ENCODE data around the gene NOS1AP.
"Not testable (repeated sequence)": the region's sequence is repeated elsewhere in the genome, so short reads cannot be mapped to it uniquely, and the experiment has no call there.

The NOS1AP gene

GRCh38 chr1:162349635-162350330, 280.3 kb downstream of the NOS1AP start:
- Mint-ChIP-seq H3K27ac (peak overlapping the region; percentile 91 to 95 (median 92)), H3K27me3 (ENCODE audit: low read depth) (no peaks in the 10 kb centered on the region), H3K4me1 (peaks cover 18% of the 10 kb centered on the region), H3K4me3 (no peak overlapping the region), H3K36me3 (ENCODE audit: low read depth) (peaks cover 16% of the 10 kb centered on the region), H3K9me3 (no peaks in the 10 kb centered on the region)
- TF ChIP-seq CTCF (IDR thresholded peaks at IDR 0.05; ENCODE audit: unreplicated experiment in 3 of 3) = no peak

GRCh38 chr1:162351246-162351842, 281.9 kb downstream of the NOS1AP start:
- Mint-ChIP-seq H3K9me3 (no peaks in the 10 kb centered on the region), H3K27me3 (ENCODE audit: low read depth) (no peaks in the 10 kb centered on the region), H3K36me3 (ENCODE audit: low read depth) (peaks cover 19% of the 10 kb centered on the region), H3K4me1 (peaks cover 18% of the 10 kb centered on the region), H3K4me3 (no peak overlapping the region), H3K27ac (peak overlapping the region; percentile 11 to 37 (median 21))
- TF ChIP-seq CTCF (IDR thresholded peaks at IDR 0.05; ENCODE audit: unreplicated experiment in 3 of 3) = no peak

GRCh38 chr1:162351874-162352273, 282.4 kb downstream of the NOS1AP start:
- H3K27ac Mint-ChIP-seq = peak overlapping the region; percentile 11 to 37 (median 21)
- H3K27me3 Mint-ChIP-seq (ENCODE audit: low read depth); H3K4me3 Mint-ChIP-seq; H3K9me3 Mint-ChIP-seq: not testable (repeated sequence)
- H3K4me1 Mint-ChIP-seq = peaks cover 18% of the 10 kb centered on the region
- peaks cover 16% of the 10 kb centered on the region for H3K36me3 Mint-ChIP-seq (ENCODE audit: low read depth)

- no peak for TF ChIP-seq CTCF (IDR thresholded peaks at IDR 0.05; ENCODE audit: unreplicated experiment in 3 of 3)
- no peaks in the 10 kb centered on the region for H3K9me3 Mint-ChIP-seq
- H3K4me3 Mint-ChIP-seq = no peak overlapping the region
- H3K4me1 Mint-ChIP-seq = peaks cover 18% of the 10 kb centered on the region
- H3K36me3 Mint-ChIP-seq (ENCODE audit: low read depth) = peaks cover 18% of the 10 kb centered on the region
- no peaks in the 10 kb centered on the region for H3K27me3 Mint-ChIP-seq (ENCODE audit: low read depth)
- H3K27ac Mint-ChIP-seq = peak overlapping the region; percentile 2 to 24 (median 14)
Measured at GRCh38 chr1:162353078-162353477, 283.6 kb downstream of the NOS1AP start.

GRCh38 chr1:162353702-162354101, 284.2 kb downstream of the NOS1AP start:
- no peak for TF ChIP-seq CTCF (IDR thresholded peaks at IDR 0.05; ENCODE audit: unreplicated experiment in 3 of 3)
- Mint-ChIP-seq H3K9me3 (no peaks in the 10 kb centered on the region), H3K4me1 (peaks cover 18% of the 10 kb centered on the region), H3K27ac (peak overlapping the region in 2 of 3 experiments; percentile 2 to 14), H3K27me3 (ENCODE audit: low read depth) (no peaks in the 10 kb centered on the region), H3K4me3 (no peak overlapping the region), H3K36me3 (ENCODE audit: low read depth) (peaks cover 18% of the 10 kb centered on the region)

GRCh38 chr1:162357681-162358266, 288.3 kb downstream of the NOS1AP start:
- TF ChIP-seq CTCF (IDR thresholded peaks at IDR 0.05; ENCODE audit: unreplicated experiment in 3 of 3) = peak in 2 of 3 experiments; percentile 11 to 41
- Mint-ChIP-seq H3K9me3 (no peaks in the 10 kb centered on the region), H3K27ac (peak overlapping the region in 1 of 3 experiments; percentile 41), H3K4me1 (peaks cover 5% of the 10 kb centered on the region), H3K4me3 (no peak overlapping the region), H3K27me3 (ENCODE audit: low read depth) (peaks cover 5% of the 10 kb centered on the region), H3K36me3 (ENCODE audit: low read depth) (peaks cover 11% of the 10 kb centered on the region)

All from nephron (organoid).